ENCODE measurements around the gene STX1B.

STX1B gene

GRCh38 chr16:30976486-30976885 lies 34.0 kb downstream of the STX1B start:
- no peak for DNase-seq

DNA sequence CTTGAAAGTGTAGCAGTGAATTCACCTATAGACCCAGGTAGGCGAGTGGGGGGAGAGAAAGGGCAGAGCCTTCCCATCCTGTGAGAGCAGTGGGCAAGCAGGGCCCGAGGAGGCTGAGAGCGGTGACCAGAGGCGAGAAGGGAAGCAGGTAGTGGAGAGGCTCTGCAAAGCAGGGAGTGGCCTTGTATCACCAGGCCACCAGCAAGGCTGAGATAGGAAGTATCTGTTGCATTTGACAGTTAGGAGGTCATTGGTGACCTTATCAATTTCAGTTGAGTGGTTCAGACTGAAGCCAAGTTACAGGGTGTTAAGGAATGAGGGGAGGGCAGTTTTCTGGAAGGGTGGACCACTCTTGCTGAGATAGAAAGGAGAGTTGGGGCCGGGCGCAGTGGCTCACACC lies 36.1 kb downstream of the STX1B start:
- DNase-seq: no peak

DNA sequence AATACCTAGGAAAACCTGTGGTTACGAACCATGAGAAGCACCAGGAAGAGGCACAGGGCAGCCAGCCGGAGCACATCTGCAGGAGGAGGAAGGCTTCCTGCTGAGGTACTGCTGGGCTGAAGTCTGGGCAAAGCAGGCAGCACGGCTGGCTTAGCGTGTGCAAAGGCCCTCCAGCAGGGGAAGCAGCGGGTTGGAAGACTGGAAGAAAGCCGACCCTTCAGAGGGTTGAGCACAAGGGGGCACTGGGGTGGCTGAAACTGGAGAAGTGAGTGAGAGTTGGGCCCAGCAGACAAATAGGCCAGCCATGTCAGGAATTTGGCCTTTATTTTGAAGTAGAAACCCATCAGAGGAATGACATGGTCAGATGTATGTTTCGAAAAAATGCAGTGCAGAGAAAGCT lies 37.6 kb downstream of the STX1B start:
- DNase-seq: no peak

DNA sequence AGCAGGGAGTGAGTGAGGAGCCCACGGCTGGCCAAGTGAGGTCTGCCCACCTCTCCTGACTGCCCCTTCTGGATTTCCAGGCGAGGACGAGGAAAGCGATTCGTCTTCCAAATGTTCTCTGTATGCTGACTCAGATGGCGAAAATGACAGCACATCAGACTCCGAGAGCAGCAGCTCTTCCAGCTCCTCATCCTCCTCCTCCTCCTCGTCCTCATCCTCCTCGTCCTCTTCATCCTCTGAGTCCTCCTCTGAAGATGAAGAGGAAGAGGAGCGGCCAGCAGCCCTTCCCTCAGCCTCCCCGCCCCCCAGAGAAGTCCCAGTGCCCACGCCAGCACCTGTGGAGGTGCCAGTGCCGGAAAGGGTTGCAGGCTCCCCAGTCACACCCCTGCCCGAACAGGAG lies 39.1 kb downstream of the STX1B start:
- no peak for DNase-seq

- no peak for DNase-seq
These were observed 41.1 kb downstream of the STX1B start for GRCh38 chr16:30969246-30969842.

- DNase-seq: no peak
These were observed 42.6 kb downstream of the STX1B start for GRCh38 chr16:30967795-30968194.

DNA sequence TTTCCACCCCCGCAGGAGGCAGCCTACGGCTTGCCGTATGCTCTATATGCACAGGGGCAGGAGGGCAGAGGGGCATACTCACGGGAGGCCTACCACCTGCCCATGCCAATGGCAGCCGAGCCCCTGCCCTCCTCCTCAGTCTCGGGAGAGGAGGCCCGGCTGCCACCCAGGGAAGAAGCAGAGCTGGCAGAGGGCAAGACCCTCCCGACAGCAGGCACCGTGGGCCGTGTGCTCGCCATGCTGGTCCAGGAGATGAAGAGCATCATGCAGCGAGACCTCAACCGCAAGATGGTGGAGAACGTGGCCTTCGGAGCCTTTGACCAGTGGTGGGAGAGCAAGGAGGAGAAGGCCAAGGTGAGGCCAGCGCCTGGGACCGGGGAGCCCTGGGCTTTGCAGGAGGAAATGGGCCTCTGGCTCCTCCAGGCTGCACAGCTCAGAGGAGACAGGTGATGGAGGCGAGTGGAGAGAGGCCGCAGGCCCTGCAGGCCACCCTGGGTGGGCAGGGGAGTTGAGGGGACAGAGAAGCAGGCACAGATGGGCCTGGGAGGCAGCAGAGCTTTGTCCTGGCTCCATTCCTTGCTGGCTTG lies 44.3 kb downstream of the STX1B start:
- DNase-seq: no peak

GRCh38 chr16:30965436-30965835 lies 45.0 kb downstream of the STX1B start:
- DNase-seq: no peak

- no peak for DNase-seq
These were observed 45.7 kb downstream of the STX1B start for GRCh38 chr16:30964574-30965226.

GRCh38 chr16:30963925-30964511 lies 46.4 kb downstream of the STX1B start:
- DNase-seq: no peak

GRCh38 chr16:30961384-30961783 lies 49.1 kb downstream of the STX1B start:
- no peak for DNase-seq

DNA sequence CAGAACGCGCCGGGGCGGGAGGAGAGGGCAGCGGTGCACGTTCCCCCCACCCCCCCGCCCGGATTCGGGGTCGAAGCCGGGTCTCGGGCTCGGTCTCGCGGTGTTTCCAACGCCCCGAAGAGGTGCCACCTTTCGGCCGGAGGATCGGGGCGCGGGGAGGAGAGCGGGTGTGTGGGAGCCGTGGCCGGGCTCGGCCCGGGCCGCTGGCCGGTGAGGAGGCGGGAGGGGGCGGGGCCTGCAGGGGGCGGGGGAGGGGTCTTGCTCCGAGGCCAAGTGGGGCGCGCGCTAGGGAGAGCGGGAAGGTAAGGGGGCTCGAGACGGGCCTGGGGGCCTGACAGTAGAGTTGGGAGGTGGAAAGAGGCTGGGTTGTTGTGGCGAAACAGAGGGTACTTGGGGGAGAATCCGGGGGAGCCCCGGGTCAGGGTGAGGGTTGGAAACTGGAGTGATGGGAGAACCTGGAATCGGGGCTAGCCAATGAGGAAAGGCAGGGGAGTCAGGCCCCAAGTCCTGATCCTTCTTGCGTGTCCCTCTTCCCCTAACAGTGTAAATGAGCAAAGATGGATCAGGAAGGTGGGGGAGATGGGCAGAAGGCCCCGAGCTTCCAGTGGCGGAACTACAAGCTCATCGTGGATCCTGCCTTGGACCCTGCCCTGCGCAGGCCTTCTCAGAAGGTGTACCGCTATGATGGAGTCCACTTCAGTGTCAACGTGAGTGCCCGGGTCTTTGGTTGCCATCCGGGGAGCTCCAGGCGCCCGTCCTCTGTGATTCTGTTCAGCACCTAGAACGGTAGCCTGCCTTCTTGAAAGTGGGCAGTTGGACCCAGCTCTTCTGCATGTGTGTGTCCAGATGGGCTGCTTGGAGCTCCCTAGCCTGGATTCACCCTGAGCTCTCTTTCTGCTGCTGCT lies 52.0 kb downstream of the STX1B start:
- DNase-seq: no peak

- DNase-seq: peak; percentile 72
These were observed 52.8 kb downstream of the STX1B start, which contains the start of gene SETD1A for GRCh38 chr16:30957456-30958174. Gene SETD1A, plus strand, starts transcription at chr16:30957754. Its CDS starts 978 bp downstream, at chr16:30958732.

DNA sequence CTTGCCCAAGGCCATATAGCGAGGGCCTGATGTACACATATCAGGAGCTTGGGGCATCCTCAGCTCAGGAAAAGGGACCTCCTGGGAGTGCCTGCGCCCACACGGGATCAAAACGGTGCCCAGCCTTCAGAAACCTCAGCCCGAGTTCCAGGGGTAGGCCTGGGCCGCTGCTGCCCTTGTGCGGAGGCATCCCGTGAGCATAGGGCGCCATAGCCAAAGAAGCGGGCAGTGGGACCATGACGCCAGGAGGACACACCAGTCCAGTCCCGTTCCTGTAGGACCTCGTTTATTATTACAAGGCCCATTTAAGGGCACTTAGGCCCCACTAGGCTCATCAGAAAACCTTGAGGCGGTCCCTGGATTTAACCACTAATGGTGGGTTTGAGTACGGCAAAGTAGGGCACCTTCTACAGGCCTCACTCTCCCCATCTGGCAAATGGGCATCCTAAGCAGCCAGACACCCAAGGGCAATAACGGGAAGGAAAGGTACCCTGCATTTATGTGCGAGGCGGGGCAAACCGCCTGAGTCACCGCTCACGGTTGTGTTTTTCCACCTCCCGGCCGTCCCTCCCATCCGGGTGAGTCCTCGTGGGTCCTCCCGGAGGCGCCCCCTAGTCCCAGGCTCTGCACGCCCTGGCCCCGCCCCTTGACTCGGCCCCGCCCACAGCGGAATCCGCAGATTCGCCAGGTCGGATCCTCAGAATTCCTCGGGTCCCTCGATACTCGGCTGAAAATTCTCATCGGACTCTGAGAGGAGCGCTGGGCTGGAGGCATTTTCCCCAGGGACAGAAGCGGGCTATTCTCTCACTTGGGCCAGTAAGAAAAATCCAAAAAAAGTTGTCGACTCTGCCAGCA lies 53.6 kb downstream of the STX1B start:
- DNase-seq: no peak

GRCh38 chr16:30954993-30955392 lies 55.4 kb downstream of the STX1B start:
- DNase-seq: no peak

GRCh38 chr16:30953511-30954124 lies 56.8 kb downstream of the STX1B start:
- peak; percentile 46 for DNase-seq

DNA sequence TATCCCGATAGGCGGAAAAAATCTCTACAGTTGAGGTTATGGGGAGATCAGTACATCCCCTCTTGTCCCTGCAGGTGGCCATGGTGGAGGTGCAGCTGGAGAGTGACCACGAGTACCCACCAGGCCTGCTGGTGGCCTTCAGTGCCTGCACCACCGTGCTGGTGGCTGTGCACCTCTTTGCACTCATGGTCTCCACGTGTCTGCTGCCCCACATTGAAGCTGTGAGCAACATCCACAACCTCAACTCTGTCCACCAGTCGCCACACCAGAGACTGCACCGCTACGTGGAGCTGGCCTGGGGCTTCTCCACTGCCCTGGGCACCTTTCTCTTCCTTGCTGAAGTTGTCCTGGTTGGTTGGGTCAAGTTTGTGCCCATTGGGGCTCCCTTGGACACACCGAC lies 57.3 kb downstream of the STX1B start:
- no peak for DNase-seq

- DNase-seq: no peak
These were observed 58.7 kb downstream of the STX1B start for GRCh38 chr16:30951750-30952149.

DNA sequence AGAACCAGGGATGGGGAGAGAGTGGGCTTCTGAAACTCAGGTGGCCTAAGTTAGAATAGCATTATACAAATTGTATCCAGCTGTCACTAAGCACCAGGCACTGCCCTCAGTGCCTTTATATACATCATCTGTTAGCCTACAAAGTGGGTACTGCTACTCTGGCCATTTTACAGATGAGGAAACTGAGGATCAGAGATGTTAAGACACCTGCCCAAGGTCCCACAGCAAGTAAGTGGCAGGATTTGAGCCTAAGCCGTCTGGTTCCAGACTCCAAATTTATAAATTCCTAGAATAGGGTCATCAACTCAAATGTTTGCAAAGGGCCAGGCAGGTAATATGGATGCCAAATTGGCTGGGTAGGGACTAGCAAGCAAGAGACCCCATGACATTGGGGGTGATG lies 59.2 kb downstream of the STX1B start:
- DNase-seq: no peak

- no peak for DNase-seq
These were observed 59.8 kb downstream of the STX1B start for GRCh38 chr16:30950516-30951065.
